GM04503 (cell line): ENCODE measurements around the gene UBE2E2.
"Not testable (repeated sequence)": the region's sequence is repeated elsewhere in the genome, so short reads cannot be mapped to it uniquely, and the experiment has no call there.

ENCODE experiments used
- DNase-seq: peaks from one replicate; pipeline ENCODE4 v3.0.0-alpha.2; 2012; ENCODE audit warnings: low read depth

UBE2E2 gene

DNA sequence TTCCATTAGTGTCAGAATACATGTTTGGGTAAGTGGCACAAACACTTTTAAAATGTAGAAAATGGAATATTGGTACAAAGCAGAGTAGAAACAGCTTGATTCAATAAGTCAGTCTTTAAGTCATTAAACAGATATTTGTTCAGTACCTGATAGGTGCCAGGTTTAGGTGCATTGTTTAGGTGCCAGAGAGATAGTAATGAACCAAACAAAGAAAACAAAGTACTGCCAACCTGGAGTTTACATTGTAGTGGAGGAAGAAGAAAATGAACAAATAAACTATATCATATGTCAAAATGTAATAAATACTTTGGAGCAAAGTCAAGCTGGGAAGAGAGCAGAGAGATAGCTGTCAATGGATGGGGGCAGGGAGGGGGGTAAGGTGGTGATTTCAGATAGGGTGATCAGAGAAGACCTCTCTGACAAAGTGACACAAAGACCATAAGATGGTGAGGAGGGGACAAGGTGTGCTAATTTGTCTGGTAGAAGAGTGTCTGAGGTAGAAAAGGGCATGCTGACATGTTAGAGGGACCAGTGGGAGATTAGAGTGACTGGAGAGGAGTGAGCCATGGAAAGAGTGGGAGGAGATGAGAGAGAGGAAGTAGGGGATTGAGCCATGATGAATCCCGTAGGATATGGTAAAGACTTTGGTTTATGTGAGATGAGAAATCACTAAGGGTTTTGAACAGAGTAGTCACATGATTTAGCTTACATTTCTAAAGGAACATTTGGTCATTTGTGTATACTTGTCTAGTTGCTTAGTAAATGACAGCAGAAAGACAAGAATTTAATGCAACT is 128.2 kb downstream of the UBE2E2 start:
- no peak for DNase-seq

- no peak for DNase-seq
These were observed 130.5 kb downstream of the UBE2E2 start for GRCh38 chr3:23333633-23334032.

DNA sequence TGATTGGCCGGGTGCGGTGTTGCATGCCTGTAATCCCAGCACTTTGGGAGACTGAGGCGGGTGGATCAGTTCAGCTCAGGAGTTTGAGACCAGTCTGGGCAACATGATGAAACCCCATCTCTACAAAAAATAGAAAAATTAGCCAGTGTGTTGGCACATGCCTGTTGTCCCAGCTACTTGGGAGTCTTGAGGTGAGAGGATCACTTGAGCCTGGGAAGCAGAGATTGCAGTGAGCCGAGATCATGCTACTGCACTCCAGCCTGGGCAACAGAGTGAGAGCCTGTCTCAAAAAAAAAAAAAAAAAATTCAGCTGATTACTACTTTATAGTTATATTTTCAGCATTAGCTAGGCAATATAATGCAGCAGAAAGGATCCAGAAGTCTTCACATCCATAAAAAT is 133.7 kb downstream of the UBE2E2 start:
- DNase-seq: not testable (repeated sequence)

DNA sequence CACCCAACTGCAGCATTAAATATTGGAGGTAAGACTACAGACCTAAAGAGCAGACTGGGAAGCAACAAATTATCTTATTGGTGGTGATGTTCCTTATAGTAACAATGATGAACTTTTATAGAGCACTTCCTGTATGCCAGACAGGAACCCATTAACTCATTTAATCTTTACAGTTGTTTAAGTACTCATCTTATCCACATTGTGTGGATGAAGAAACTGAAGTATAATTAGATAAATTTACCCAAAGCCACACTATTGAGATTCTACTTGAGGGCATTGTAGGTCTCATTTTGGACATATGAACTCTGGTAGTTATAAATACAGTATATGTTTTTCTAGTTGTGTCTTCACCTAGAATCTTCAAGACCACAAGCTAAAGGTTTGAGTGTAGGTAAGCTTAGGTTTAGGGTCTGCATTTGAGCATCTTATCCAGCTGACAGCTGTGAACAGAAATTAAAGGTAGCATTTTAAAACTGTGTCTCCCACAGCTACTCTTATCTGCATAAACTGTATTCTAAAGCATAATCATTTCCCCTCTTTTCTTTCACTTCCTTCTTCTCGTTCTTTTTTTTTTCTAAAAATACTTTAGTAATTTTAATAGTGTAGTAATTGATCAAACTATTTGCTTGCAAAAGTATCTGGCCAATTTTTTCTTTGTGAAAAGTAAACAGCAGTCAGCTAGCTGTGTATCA is 138.2 kb downstream of the UBE2E2 start:
- DNase-seq: no peak

DNA sequence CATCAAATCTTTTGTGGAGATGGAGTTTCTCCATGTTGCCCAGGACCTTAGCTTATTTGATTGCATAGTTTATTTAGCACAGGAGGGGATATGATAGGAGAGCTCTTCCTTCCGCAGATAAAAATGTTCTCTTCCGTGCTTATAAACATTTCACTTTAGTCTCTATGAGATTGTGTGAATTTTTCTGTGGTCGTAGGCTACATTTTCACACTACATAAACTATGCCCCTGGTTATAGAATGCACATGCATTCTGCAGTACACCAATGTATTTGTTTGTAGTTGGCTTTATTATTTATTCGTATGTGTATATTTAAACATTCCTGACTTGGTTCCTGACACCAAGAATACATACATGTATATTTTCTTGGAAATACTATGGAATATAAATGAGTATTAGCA is 139.2 kb downstream of the UBE2E2 start:
- no peak for DNase-seq

GRCh38 chr3:23343509-23343908 is 140.4 kb downstream of the UBE2E2 start:
- DNase-seq: no peak

GRCh38 chr3:23344886-23345285 is 141.8 kb downstream of the UBE2E2 start:
- DNase-seq: no peak

- not testable (repeated sequence) for DNase-seq
These were observed 146.3 kb downstream of the UBE2E2 start for GRCh38 chr3:23349444-23349843.

- no peak for DNase-seq
These were observed 153.0 kb downstream of the UBE2E2 start for GRCh38 chr3:23356169-23356568.

- DNase-seq: no peak
These were observed 153.8 kb downstream of the UBE2E2 start for GRCh38 chr3:23356923-23357322.

- no peak for DNase-seq
These were observed 156.0 kb downstream of the UBE2E2 start for GRCh38 chr3:23359116-23359515.

DNA sequence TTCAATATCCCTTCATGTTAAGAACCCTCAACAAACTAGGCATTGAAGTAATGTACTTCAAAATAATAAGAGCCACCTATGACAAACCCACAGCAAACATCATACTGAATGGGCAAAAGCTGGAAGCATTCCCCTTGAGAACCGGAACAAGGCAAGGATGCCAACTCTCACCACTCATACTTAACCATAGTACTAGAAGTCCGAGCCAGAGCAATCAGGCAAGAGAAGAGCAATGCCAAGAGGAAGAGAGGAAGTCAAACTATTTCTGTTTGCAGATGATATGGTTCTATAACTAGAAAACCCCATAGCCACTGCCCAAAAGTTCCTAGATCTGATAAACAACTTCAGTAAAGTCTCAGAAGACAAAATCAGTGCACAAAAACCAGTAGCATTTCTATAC is 161.9 kb downstream of the UBE2E2 start:
- DNase-seq: no peak

DNA sequence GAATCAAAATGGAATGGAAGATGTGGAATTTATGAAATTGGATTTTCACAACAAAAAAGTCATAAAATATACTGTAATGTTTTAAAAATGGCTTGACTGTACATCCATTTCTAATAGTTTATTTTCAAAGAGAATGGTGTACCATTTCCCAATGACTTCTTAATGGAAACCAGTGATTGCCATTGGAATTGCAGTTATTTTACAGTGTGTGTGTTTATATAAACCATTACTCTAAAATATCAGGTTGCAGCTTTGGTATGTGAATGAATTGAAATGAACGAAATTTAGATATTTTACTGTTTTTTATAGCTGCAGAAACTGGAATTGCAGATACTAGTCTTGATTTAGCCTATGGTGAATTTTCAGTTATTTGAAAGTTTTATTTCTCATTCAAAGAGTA is 165.6 kb downstream of the UBE2E2 start:
- DNase-seq: no peak

DNA sequence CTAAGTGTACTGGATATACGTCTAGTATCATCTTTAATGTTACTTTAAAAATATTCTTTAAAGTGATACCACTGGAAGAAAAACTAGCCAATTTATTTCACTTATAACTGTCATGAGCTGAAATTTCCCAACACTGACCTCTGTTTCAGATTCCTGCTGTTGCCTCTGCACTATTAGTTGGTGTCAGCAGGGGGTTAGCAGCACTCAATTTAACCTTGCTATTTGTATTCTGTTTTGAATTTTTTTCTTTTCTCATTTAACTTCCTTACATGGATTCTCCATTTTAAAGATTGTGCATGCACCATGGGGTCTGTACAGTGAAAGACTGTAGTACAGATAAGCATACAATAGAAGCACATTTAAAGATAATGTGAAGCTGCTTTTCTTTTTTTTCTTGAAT is 169.2 kb downstream of the UBE2E2 start:
- no peak for DNase-seq

GRCh38 chr3:23376516-23377248 is 173.6 kb downstream of the UBE2E2 start:
- DNase-seq: no peak

GRCh38 chr3:23377928-23378672 is 175.0 kb downstream of the UBE2E2 start:
- no peak for DNase-seq

- no peak for DNase-seq
These were observed 180.7 kb downstream of the UBE2E2 start for GRCh38 chr3:23383875-23384274.

GRCh38 chr3:23385327-23385726 is 182.2 kb downstream of the UBE2E2 start:
- no peak for DNase-seq

- DNase-seq: no peak
These were observed 184.3 kb downstream of the UBE2E2 start for GRCh38 chr3:23387286-23387918.

DNA sequence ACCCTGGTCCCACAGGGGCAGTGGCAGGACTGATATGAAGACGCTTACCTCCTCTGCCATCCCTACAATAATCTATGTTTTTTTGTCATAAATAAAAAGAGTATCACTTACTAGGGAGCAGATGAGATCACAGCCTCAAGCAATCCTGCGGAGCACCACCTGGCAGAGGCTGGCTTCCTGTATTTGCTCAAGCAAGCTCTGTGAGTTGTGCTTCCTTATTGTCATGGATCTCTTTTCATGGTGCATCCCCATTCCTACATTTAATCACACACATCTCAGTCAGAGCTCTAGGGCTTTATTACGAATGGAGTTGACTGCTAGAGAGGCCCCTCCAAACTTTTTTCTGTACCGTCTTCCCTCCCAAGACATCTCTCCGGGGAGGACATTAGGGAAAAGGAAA is 186.0 kb downstream of the UBE2E2 start:
- no peak for DNase-seq

GRCh38 chr3:23389686-23390085 is 186.6 kb downstream of the UBE2E2 start:
- DNase-seq: no peak

- DNase-seq: no peak
These were observed 187.3 kb downstream of the UBE2E2 start for GRCh38 chr3:23390446-23390845.
